Immature natural killer cell (primary cell): ENCODE measurements around the gene TDP1. TPM values are rescaled to one million over a fixed set of nuclear protein-coding genes. Genes with fewer than 3 reads are reported as not detected.
A peak's percentile ranks its signal among the peaks of the same experiment; 100 is the strongest.
"Not testable (repeated sequence)": the region's sequence is repeated elsewhere in the genome, so short reads cannot be mapped to it uniquely, and the experiment has no call there.

Experiments used
- DNase-seq, 3 donors: peaks; one replicate each; pipeline ENCODE4 v3.0.0; 2022; ENCODE audit warnings: mixed read lengths in 1 of 3
- H3K27ac Mint-ChIP-seq, 6 donors: one replicate each; pipeline ENCODE4 v1.8.0; 2020; ENCODE audit warnings: mixed read lengths in 6 of 6, mild to moderate bottlenecking in 5 of 6, inconsistent platforms in 4 of 6, moderate library complexity in 3 of 6
- H3K27me3 Mint-ChIP-seq, 3 donors: one replicate each; pipeline ENCODE4 v1.8.0; 2020 to 2021; ENCODE audit warnings: low read depth in 3 of 3, mild to moderate bottlenecking in 3 of 3, mixed read lengths in 3 of 3, moderate library complexity in 3 of 3, inconsistent platforms in 1 of 3
- H3K36me3 Mint-ChIP-seq, 3 donors: one replicate each; pipeline ENCODE4 v1.8.0; 2020; ENCODE audit warnings: mixed read lengths in 3 of 3, inconsistent platforms in 2 of 3, mild to moderate bottlenecking in 2 of 3
- H3K4me1 Mint-ChIP-seq, 2 donors: one replicate each; pipeline ENCODE4 v1.8.0; 2020; ENCODE audit warnings: inconsistent platforms in 2 of 2, mild to moderate bottlenecking in 2 of 2, mixed read lengths in 2 of 2, moderate library complexity in 1 of 2
- H3K4me3 Mint-ChIP-seq, 5 donors: one replicate each; pipeline ENCODE4 v1.8.0; 2020; ENCODE audit warnings: mild to moderate bottlenecking in 5 of 5, mixed read lengths in 5 of 5, inconsistent platforms in 3 of 5, moderate library complexity in 3 of 5
- H3K9me3 Mint-ChIP-seq, 6 donors: one replicate each; pipeline ENCODE4 v1.8.0; 2020; ENCODE audit warnings: mild to moderate bottlenecking in 6 of 6, mixed read lengths in 6 of 6, inconsistent platforms in 4 of 6, moderate library complexity in 3 of 6
- polyA plus RNA-seq, 3 donors: library from polyadenylated mRNA; unstranded; fragments of 300-500 nt; fragmentation: Illumina TruSeq; gene quantifications; one replicate each; pipeline ENCODE4 v1.2.3, GENCODE V29; 2021

Gene TDP1
- polyA plus RNA-seq, 3 donors from 2014 or later = 25.8 to 31.4 (median 27.0) TPM

DNA sequence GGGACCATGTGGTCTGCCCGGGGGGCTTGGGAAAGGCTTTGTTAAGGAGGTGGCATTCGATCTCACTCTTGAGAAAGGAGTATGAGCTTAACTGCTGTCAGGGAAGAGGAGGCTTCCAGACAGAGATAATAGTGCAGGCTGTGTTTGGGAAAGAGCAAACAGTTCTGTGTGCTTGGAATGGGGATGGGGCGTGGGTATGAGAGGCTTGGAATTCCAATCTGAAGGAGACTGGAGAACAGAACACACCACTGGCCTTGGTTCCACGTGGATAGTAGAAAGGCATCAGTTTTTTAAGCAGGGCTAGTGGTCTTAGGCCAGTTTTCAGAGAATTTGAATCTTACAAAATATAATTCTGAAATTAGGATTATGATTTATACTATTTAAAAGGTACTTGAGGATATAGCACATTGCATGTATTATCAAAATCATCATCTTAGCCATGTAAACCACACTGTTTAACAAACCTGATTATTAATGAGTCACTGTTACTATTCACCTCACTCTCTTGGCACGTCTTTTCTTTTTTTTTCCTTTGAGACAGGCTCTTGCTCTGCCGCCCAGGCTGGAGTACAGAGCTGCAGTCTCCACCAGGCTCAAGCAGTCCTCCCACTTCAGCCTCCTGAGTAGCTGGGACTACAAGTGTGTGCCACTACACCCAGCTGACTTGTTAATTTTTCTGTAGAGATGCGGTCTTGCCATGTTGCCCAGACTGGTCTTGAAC is 67.6 kb downstream of the TDP1 start:
- Mint-ChIP-seq H3K9me3 (no peaks in the 10 kb centered on the region), H3K27ac (peak overlapping the region in 1 of 6 donors; percentile 4), H3K27me3 (peaks cover 0 to 3% (median 2%) of the 10 kb centered on the region in 3 donors), H3K36me3 (peaks cover 43 to 63% (median 44%) of the 10 kb centered on the region in 3 donors), H3K4me1 (peaks cover 5 to 16% of the 10 kb centered on the region in 2 donors), H3K4me3 (no peak overlapping the region)
- DNase-seq = no peak

DNA sequence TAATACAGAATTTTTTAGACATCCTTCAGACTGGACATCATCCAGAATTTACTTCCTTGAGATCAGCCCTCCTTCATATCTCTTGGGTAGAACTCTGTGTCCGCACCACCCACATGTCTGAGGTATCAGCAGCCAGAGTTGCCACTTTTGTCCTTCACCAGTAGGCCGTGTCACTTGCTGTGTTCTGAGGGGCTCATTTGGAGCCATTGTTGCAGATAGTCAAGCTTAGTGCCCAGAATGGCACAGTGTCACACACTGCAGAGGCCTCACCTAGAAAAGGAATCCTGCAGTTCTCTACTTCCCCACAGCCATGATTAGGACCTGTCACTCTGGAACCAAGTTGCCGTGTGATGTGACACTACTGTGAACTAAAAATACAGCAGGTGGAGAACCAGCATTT is 69.2 kb downstream of the TDP1 start:
- H3K4me1 Mint-ChIP-seq = peaks cover 2 to 7% of the 10 kb centered on the region in 2 donors

DNA sequence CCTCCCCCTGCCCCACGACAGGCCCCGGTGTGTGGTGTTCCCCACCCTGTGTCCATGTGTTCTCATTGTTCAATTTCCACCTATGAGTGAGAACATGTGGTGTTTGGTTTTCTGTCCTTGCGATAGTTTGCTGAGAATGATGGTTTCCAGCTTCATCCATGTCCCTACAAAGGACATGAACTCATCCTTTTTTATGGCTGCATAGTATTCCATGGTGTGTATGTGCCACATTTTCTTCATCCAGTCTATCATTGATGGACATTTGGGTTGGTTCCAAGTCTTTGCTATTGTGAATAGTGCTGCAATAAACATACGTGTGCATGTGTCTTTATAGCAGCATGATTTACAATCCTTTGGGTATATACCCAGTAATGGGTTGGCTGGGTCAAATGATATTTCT is 70.9 kb downstream of the TDP1 start:
- peaks cover 37 to 49% (median 42%) of the 10 kb centered on the region in 3 donors for H3K36me3 Mint-ChIP-seq

More for the DNA sequence above, 69.2 kb downstream of the TDP1 start:
- Mint-ChIP-seq H3K9me3 (no peaks in the 10 kb centered on the region), H3K27ac (peak overlapping the region in 1 of 6 donors; percentile 12), H3K36me3 (peaks cover 38 to 50% (median 42%) of the 10 kb centered on the region in 3 donors), H3K27me3 (peaks cover 0 to 3% (median 2%) of the 10 kb centered on the region in 3 donors), H3K4me3 (no peak overlapping the region)
- DNase-seq = no peak

DNA sequence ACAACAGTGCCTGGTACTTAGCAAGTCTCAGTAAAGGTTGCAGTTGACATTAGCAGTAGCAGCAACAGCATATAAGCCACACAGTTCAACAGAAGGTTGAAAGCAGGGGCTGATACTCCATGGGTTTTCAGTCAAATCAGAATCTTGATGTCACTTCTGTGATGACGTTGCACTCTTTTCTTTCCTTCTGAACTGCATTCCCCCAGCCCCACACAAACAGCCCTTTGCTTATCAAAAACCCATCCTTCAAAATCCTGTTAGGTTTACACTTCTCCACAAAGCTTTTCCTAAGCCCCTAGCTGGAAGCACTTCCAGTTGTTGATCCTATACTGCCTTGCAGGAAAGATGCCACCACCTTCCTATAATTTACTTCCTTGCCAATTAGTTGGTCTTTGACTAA is 72.1 kb downstream of the TDP1 start:
- Mint-ChIP-seq H3K36me3 (peaks cover 38 to 58% (median 50%) of the 10 kb centered on the region in 3 donors), H3K4me3 (no peak overlapping the region), H3K4me1 (no peaks in the 10 kb centered on the region), H3K27ac (no peak overlapping the region), H3K27me3 (peaks cover 0 to 2% (median 2%) of the 10 kb centered on the region in 3 donors), H3K9me3 (no peaks in the 10 kb centered on the region)
- no peak for DNase-seq

More for the DNA sequence above, 70.9 kb downstream of the TDP1 start:
- DNase-seq, H3K27me3 Mint-ChIP-seq, H3K4me3 Mint-ChIP-seq, H3K9me3 Mint-ChIP-seq, H3K4me1 Mint-ChIP-seq, H3K27ac Mint-ChIP-seq: not testable (repeated sequence)

DNA sequence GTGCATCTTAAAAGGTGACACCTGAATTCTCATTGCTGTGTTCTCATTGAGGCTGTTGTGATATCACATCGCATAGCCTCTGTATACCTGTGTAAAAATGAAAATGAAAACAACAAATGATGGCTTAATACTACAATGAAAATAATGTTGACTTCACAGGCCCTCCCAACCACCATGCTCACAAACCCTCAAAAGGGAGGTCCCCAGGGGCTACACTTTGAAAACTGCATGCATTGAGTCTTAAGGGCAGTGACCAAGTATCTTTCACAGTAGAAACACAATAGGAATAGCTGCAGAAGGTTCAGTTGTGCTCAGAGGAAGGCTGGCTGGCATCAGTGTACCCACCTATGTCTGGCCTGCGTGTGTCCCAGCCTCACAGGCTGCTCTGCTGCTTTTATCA is 78.4 kb downstream of the TDP1 start:
- Mint-ChIP-seq H3K36me3 (peaks cover 24 to 56% (median 32%) of the 10 kb centered on the region in 3 donors), H3K4me1 (no peaks in the 10 kb centered on the region), H3K27me3 (no peaks in the 10 kb centered on the region), H3K27ac (peak overlapping the region in 1 of 6 donors; percentile 40), H3K9me3 (no peaks in the 10 kb centered on the region), H3K4me3 (no peak overlapping the region)
- no peak for DNase-seq

DNA sequence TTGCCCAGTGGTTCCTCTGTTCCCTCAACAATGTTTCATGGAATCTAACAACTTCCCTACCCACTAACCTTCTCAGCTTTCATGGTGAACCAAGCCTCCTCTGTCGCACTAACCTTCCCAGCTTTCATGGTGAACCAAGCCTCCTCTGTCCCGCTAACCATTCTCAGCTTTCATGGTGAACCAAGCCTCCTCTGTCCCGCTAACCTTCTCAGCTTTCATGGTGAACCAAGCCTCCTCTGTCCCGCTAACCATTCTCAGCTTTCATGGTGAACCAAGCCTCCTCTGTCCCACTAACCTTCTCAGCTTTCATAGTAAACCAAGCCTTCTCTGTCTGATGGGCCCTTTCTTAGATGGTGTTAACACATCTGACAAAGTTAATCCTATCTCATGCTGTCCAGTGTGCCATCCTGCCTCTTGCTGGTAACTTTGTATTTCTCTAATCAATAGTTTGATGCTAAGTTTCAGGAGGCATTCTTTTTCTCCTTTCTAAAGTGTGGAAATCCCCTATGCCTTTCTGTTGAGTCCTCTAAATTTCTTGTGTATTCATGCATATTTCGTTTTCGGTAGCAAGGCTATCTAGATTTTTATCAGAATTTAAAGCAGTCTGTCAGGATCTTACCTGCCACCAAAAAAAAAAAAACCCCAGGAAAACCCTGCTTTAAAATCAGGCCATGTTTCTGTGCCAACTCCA is 79.3 kb downstream of the TDP1 start:
- peaks cover 22 to 59% (median 35%) of the 10 kb centered on the region in 3 donors for H3K36me3 Mint-ChIP-seq
- no peaks in the 10 kb centered on the region for H3K27me3 Mint-ChIP-seq
- no peak overlapping the region for H3K27ac Mint-ChIP-seq
- no peaks in the 10 kb centered on the region for H3K4me1 Mint-ChIP-seq
- no peaks in the 10 kb centered on the region for H3K9me3 Mint-ChIP-seq
- no peak overlapping the region for H3K4me3 Mint-ChIP-seq
- DNase-seq = no peak

DNA sequence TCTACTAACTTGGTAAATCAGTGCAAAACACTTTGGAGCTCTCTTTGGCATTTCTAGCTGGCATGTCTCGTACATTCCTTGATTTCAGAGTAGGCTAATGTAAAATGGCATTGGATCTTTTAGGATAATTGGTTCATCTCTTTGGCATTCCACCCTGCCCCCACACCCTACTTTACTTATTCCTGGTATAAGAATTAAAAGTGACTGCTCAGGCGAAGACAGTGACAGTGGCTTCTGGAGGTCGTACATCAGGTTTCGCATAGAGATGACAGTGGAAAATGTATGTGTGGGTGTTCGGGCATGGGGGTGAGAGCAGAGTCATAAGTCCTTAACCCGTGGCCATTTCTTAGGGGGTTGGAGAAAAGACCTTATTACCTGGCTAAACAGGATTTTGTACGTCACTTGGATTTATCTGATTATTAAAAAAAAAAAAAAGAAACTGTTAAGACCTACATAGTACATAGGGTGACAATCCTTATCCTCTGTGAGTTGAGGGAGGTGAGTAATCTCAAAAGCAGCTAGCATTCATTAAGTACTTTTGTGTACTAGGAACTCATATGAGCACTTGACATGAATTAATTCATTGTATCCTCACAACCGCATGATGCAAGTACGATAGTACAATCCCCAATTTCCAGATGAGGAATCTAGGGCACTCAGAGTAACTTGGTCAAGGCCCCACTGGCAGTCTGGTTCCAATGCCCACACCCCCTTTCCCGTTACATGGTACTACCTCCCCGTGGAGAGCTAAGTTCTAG is 83.7 kb downstream of the TDP1 start:
- Mint-ChIP-seq H3K4me1 (no peaks in the 10 kb centered on the region), H3K27ac (no peak overlapping the region), H3K4me3 (no peak overlapping the region), H3K9me3 (no peaks in the 10 kb centered on the region), H3K27me3 (peaks cover 0 to under 1% (median 0%) of the 10 kb centered on the region in 3 donors), H3K36me3 (peaks cover 4 to 44% (median 31%) of the 10 kb centered on the region in 3 donors)
- no peak for DNase-seq

DNA sequence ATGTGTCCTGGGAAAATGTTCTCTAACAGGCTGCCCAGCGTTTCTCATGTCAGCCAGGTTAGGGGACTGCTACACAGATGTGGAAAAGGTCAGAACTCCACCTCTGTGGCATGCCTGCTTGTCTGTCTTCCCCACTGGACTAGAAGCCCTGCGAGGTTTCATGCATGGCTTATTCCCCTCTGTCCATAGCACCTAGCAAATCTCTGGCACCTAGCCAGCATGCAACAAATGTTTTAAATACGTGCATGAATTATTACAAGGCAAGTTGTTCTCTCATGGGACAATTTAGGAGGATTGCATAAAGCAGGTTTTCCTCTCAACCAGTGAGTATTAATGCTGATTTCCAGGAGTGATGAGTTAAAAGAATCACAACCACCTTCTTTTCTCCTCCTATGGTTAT is 84.7 kb downstream of the TDP1 start:
- no peak for DNase-seq
- Mint-ChIP-seq H3K36me3 (peaks cover 4 to 43% (median 25%) of the 10 kb centered on the region in 3 donors), H3K4me3 (no peak overlapping the region), H3K27me3 (peaks cover 0 to 3% (median 0%) of the 10 kb centered on the region in 3 donors), H3K9me3 (no peaks in the 10 kb centered on the region), H3K27ac (no peak overlapping the region), H3K4me1 (no peaks in the 10 kb centered on the region)

DNA sequence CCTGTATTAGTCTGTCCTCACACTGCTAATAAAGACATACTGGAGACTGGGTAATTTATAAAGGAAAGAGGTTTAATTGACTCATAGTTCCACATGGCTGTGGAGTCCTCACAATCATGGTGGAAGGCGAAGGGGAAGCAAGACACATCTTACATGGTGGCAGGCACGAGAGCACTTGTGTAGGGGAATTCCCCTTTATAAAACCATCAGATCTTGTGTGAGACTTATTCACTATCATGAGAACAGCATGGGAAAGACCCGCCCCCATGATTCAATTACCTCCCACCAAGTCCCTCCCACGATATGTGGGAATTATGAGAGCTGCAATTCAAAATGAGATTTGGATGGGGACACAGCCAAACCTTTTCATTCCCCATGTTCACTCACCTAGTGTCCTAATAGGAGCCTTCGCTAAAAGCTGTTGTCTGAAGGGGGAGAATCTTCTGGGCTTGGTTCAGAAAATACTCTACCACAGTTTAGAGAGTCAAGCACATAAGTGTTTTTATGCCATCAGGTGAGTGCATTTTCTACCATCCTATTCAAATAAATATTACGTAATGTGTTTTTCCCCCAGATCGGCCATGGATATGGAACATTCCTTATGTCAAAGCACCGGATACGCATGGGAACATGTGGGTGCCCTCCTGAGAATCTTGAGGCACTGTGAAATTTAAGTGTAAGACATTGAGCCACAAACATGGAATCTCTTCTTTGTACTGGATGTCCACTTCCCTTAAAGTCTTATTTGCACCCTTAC is 86.9 kb downstream of the TDP1 start:
- H3K27me3 Mint-ChIP-seq = peaks cover 0 to 3% (median 0%) of the 10 kb centered on the region in 3 donors
- no peak overlapping the region for H3K27ac Mint-ChIP-seq
- H3K9me3 Mint-ChIP-seq = no peaks in the 10 kb centered on the region
- H3K4me3 Mint-ChIP-seq = no peak overlapping the region
- no peaks in the 10 kb centered on the region for H3K4me1 Mint-ChIP-seq
- DNase-seq = no peak
- H3K36me3 Mint-ChIP-seq = peaks cover 6 to 33% (median 21%) of the 10 kb centered on the region in 3 donors

DNA sequence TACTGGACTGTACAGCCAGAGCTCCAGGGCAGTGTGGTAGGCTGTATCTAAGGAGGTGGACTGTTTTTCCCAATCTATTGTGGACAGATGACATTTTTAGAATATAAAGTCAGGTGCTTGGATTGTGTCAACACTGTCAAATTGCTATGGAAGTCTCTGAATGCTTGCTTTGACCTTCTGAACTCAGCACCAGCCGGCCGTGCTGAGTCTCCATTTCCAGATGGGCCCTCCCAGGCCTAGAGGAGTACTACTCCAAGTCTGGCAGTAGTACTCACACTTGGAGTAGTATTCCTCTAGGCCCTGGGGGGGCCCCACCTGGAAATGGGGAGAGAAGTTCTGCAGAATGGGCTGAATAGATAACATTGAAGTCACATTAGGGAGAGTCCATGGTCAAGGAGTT is 89.9 kb downstream of the TDP1 start:
- no peak overlapping the region for H3K27ac Mint-ChIP-seq
- no peaks in the 10 kb centered on the region for H3K9me3 Mint-ChIP-seq
- H3K36me3 Mint-ChIP-seq = peaks cover 11 to 23% (median 14%) of the 10 kb centered on the region in 3 donors
- no peak overlapping the region for H3K4me3 Mint-ChIP-seq
- no peak for DNase-seq
- H3K4me1 Mint-ChIP-seq = no peaks in the 10 kb centered on the region
- peaks cover 0 to 3% (median 0%) of the 10 kb centered on the region in 3 donors for H3K27me3 Mint-ChIP-seq

DNA sequence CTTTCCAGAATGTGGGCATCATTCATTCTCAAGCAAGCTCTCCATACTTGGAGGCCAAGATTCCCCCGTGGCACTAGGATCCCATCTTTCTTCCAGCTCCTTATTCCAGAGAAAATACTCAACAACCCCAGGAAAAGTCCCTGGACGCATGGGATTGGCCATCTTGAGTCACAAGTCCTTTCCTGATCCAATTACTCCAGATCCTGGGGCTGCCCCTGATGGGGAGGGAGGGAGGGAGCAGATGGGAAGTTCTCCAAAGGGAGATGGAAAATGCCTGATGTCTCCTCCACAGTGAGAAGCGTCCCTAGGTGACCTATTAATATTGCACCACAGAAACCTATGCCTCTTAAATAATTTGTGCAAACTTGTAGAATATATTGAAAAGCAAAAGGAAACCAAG is 93.7 kb downstream of the TDP1 start:
- H3K36me3 Mint-ChIP-seq = peaks cover under 1 to 11% (median 10%) of the 10 kb centered on the region in 3 donors
- no peak overlapping the region for H3K4me3 Mint-ChIP-seq
- peaks cover 0 to 12% (median 4%) of the 10 kb centered on the region in 3 donors for H3K27me3 Mint-ChIP-seq
- DNase-seq = no peak
- H3K27ac Mint-ChIP-seq = no peak overlapping the region
- H3K4me1 Mint-ChIP-seq = no peaks in the 10 kb centered on the region
- no peaks in the 10 kb centered on the region for H3K9me3 Mint-ChIP-seq

DNA sequence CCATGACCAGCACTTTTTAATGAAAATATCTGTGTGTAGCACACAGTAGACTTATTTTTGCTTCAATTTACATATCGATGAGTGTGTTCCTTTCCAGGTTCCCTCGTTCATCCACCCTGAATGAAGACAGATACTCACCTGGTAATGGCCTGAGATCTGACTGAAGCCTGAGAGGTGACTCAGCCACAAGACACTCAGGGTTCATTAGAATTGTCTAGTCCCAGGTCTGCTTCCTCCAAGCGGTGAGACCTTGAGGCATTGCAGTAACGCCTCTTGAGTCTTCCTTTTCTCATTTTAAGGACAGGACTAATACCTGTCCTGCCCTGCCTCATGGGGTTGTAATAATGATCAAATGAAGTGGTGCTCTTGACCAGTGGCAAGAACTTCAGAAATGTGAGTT is 94.5 kb downstream of the TDP1 start:
- Mint-ChIP-seq H3K27me3 (peaks cover 0 to 9% (median 4%) of the 10 kb centered on the region in 3 donors), H3K4me3 (no peak overlapping the region), H3K36me3 (peaks cover 0 to 11% (median 2%) of the 10 kb centered on the region in 3 donors), H3K9me3 (no peaks in the 10 kb centered on the region), H3K27ac (no peak overlapping the region), H3K4me1 (no peaks in the 10 kb centered on the region)
- DNase-seq = no peak

DNA sequence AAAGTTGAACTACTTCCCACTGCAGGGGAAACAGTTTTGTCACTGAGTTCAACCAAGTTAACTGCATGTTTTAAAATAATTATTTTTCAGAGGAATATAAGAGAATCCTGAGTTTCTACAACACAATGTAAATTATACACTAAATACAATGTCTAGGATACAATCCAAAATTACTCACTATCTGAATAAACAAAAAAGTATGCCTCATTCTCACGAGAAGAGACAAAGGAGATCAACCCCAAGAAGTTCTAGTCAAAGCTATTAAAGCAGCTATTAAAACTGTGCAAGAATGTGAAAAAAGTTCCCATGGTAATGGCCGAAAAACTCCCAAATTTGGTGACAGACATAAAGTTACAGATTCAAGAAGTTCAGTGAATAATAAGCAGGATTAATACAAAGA is 97.3 kb downstream of the TDP1 start:
- peaks cover 0 to 2% (median 0%) of the 10 kb centered on the region in 6 donors for H3K9me3 Mint-ChIP-seq
- no peak for DNase-seq
- H3K27ac Mint-ChIP-seq = no peak overlapping the region
- H3K36me3 Mint-ChIP-seq = peaks cover 0 to under 1% (median 0%) of the 10 kb centered on the region in 3 donors
- H3K4me3 Mint-ChIP-seq = no peak overlapping the region
- H3K4me1 Mint-ChIP-seq = no peaks in the 10 kb centered on the region
- H3K27me3 Mint-ChIP-seq = peaks cover 5 to 9% (median 6%) of the 10 kb centered on the region in 3 donors
